Testis (tissue), 2 donors: ENCODE measurements around the gene SNTA1.

Experiments used
- POLR2A ChIP-seq: fragments of 450-650 bp; IDR thresholded peaks from one replicate; pipeline ENCODE4 v1.6.1; 2017; ENCODE audit warnings: antibody characterized with exemption, mild to moderate bottlenecking, moderate library complexity
- TF ChIP-seq, protein P1 (sequence below), 3 experiments: fragments of 450-650 bp in 2 of 3; fragments of 200-600 bp in 1 of 3; sonication (generic) in 1 of 3; IDR thresholded peaks; one replicate each; pipeline ENCODE4 v1.5.1; 2016 to 2019; ENCODE audit warnings: antibody characterized with exemption in 3 of 3, mild to moderate bottlenecking in 2 of 3, moderate library complexity in 1 of 3

GRCh38 chr20:33401184-33401920 lies 42.2 kb downstream of the SNTA1 start, which contains the start of gene CDK5RAP1:
- TF ChIP-seq, protein P1, sequence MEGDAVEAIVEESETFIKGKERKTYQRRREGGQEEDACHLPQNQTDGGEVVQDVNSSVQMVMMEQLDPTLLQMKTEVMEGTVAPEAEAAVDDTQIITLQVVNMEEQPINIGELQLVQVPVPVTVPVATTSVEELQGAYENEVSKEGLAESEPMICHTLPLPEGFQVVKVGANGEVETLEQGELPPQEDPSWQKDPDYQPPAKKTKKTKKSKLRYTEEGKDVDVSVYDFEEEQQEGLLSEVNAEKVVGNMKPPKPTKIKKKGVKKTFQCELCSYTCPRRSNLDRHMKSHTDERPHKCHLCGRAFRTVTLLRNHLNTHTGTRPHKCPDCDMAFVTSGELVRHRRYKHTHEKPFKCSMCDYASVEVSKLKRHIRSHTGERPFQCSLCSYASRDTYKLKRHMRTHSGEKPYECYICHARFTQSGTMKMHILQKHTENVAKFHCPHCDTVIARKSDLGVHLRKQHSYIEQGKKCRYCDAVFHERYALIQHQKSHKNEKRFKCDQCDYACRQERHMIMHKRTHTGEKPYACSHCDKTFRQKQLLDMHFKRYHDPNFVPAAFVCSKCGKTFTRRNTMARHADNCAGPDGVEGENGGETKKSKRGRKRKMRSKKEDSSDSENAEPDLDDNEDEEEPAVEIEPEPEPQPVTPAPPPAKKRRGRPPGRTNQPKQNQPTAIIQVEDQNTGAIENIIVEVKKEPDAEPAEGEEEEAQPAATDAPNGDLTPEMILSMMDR (IDR thresholded peaks at IDR 0.05), result no peak
- no peak for TF ChIP-seq POLR2A
